Sigmoid colon (tissue), 7 donors: ENCODE data around the gene SERPINB11. TPM values are rescaled to one million over a fixed set of nuclear protein-coding genes. Genes with fewer than 3 reads are reported as not detected.

Source experiments
- DNase-seq: peaks from one replicate; pipeline ENCODE4 v3.0.0-alpha.2; 2019
- H3K27ac ChIP-seq, 4 donors: fragments of 200-600 bp; sonication (generic); one replicate each; pipeline ENCODE4 v1.5.1; 2016 to 2019; ENCODE audit warnings: mild to moderate bottlenecking in 1 of 4
- H3K27me3 ChIP-seq, 3 donors: fragments of 200-600 bp; sonication (generic); one replicate each; pipeline ENCODE4 v1.5.1; 2019; ENCODE audit warnings: mild to moderate bottlenecking in 1 of 3
- H3K36me3 ChIP-seq, 4 donors: fragments of 200-600 bp; sonication (generic); one replicate each; pipeline ENCODE4 v1.5.1; 2016 to 2019
- H3K4me1 ChIP-seq, 4 donors: fragments of 200-600 bp; sonication (generic); one replicate each; pipeline ENCODE4 v1.5.1; 2017 to 2019
- H3K4me3 ChIP-seq, 4 donors: fragments of 200-600 bp; sonication (generic); one replicate each; pipeline ENCODE4 v1.5.1; 2017 to 2019; ENCODE audit warnings: mild to moderate bottlenecking in 2 of 4, moderate library complexity in 1 of 4
- H3K9me3 ChIP-seq, 4 donors: fragments of 200-600 bp in 3 of 4; sonication (generic) in 3 of 4; one replicate each; pipeline versions ENCODE4 v1.5.1 to v1.6.1; 2013 to 2019
- EP300 ChIP-seq, 4 donors: sonication (generic); formaldehyde crosslinking; IDR thresholded peaks; one replicate each; pipeline ENCODE4 v1.6.1; 2017; ENCODE audit warnings: antibody characterized with exemption in 4 of 4
- POLR2A ChIP-seq, 2 donors: fragments of 450-650 bp; IDR thresholded peaks; one replicate each; pipeline ENCODE4 v1.6.1; 2016; ENCODE audit warnings: antibody characterized with exemption in 2 of 2, mild to moderate bottlenecking in 2 of 2, moderate library complexity in 2 of 2
- POLR2AphosphoS5 ChIP-seq, 4 donors: sonication (generic); formaldehyde crosslinking; IDR thresholded peaks; one replicate each; pipeline ENCODE4 v1.6.1; 2017; ENCODE audit warnings: antibody characterized with exemption in 4 of 4
- WGBS, 2 donors: extraction: QIAGEN DNeasy Blood & Tissue Kit; methylation state at CpG; one replicate each; pipeline ENCODE4 v1.1.7; 2013; 5-methylcytosine and 5-hydroxymethylcytosine counted together
- intact Hi-C: fragments of 100-400 bp; cut with DNase I; formaldehyde crosslinking; loops from one replicate; pipeline ENCODE4 v1.15.1; 2023
- polyA plus RNA-seq, 3 donors: library from polyadenylated mRNA; stranded (reverse); fragments of 200-250 nt; gene quantifications; one replicate each; pipeline ENCODE4 v1.2.3, GENCODE V29; 2013
- total RNA-seq, 4 donors: library from RNA; depleted of rRNA; stranded (reverse); fragments of >200 nt; gene quantifications; one replicate each; pipeline ENCODE4 v1.1.0, GENCODE V29; 2016
- TF ChIP-seq, protein P1 (sequence below), 4 experiments: fragments of 450-650 bp in 3 of 4; fragments of 200-600 bp in 1 of 4; IDR thresholded peaks; one replicate each; pipeline ENCODE4 v1.5.1; 2016 to 2019; ENCODE audit warnings: antibody characterized with exemption in 4 of 4, mild to moderate bottlenecking in 3 of 4, moderate library complexity in 2 of 4
- donor health status: healthy with polysubstance abuse.
- donor health status: Bipolar disorder and iron deficiency.
- donor health status: healthy.

The SERPINB11 gene
- total and polyA plus RNA-seq, 7 donors = not detected

DNA sequence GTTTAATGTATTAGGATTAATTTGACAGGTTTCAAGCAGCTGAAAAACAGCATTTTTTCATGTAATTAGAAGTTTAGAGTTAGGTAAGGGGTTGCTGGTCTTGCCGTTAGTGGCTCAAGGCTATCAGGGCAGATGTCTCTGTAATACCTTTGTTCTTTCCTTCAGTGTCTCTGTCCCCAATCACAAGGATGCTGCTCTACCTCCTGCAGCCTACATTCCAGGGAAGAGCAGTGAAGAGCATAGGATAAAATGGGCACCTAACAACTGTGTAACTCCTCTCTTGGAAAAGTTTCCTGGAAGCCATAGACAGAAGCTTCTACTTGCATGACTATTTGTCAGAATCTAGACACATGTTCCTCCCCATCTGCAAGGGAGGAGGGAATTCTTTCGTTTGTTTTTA, 63.1 kb downstream of the SERPINB11 start:
- Histone ChIP-seq H3K36me3 (no peaks in the 10 kb centered on the region), H3K9me3 (no peaks in the 10 kb centered on the region), H3K4me3 (no peak overlapping the region), H3K4me1 (no peaks in the 10 kb centered on the region), H3K27ac (no peak overlapping the region), H3K27me3 (no peaks in the 10 kb centered on the region)
- 62 to 75% methylated on average over 2 of the region's 2 CpGs for WGBS, 2 donors
- intact Hi-C loops = no loop called here
- TF ChIP-seq POLR2AphosphoS5 (IDR thresholded peaks at IDR 0.05) = no peak
- TF ChIP-seq, protein P1, sequence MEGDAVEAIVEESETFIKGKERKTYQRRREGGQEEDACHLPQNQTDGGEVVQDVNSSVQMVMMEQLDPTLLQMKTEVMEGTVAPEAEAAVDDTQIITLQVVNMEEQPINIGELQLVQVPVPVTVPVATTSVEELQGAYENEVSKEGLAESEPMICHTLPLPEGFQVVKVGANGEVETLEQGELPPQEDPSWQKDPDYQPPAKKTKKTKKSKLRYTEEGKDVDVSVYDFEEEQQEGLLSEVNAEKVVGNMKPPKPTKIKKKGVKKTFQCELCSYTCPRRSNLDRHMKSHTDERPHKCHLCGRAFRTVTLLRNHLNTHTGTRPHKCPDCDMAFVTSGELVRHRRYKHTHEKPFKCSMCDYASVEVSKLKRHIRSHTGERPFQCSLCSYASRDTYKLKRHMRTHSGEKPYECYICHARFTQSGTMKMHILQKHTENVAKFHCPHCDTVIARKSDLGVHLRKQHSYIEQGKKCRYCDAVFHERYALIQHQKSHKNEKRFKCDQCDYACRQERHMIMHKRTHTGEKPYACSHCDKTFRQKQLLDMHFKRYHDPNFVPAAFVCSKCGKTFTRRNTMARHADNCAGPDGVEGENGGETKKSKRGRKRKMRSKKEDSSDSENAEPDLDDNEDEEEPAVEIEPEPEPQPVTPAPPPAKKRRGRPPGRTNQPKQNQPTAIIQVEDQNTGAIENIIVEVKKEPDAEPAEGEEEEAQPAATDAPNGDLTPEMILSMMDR (IDR thresholded peaks at IDR 0.05) = no peak
- TF ChIP-seq POLR2A (IDR thresholded peaks at IDR 0.05) = no peak
- TF ChIP-seq EP300 (IDR thresholded peaks at IDR 0.05) = no peak
- no peak for DNase-seq

Other genes with a start within 250 kb of the SERPINB11 start
- not detected for gene SERPINB5, start 226.0 kb upstream of the SERPINB11 start, total RNA-seq
- 1 to 10 TPM; 1.2 to 2.9 (median 1.6) TPM for gene SERPINB5, start 226.0 kb upstream of the SERPINB11 start, polyA plus RNA-seq
- gene SERPINB12, start 160.6 kb upstream of the SERPINB11 start, total RNA-seq = not detected
- gene SERPINB12, start 160.6 kb upstream of the SERPINB11 start, polyA plus RNA-seq = not detected
- not detected for gene SERPINB13, start 115.6 kb upstream of the SERPINB11 start, total RNA-seq
- 1 to 10 TPM in 1 of 3 donors, under 1 TPM in 1, not detected in 1; 0.01 to 1.8 TPM for gene SERPINB13, start 115.6 kb upstream of the SERPINB11 start, polyA plus RNA-seq
- not detected for gene SERPINB4, start 58.7 kb upstream of the SERPINB11 start, total RNA-seq
- gene SERPINB4, start 58.7 kb upstream of the SERPINB11 start, polyA plus RNA-seq = under 1 TPM in 1 of 3 donors, not detected in 2; 0.07 TPM
- not detected for gene SERPINB3, start 41.1 kb upstream of the SERPINB11 start, total RNA-seq
- 1 to 10 TPM in 1 of 3 donors, under 1 TPM in 1, not detected in 1; 0.04 to 1.2 TPM for gene SERPINB3, start 41.1 kb upstream of the SERPINB11 start, polyA plus RNA-seq
- not detected for gene SERPINB7, start 72.5 kb downstream of the SERPINB11 start, total RNA-seq
- under 1 TPM in 1 of 3 donors, not detected in 2; 0.10 TPM for gene SERPINB7, start 72.5 kb downstream of the SERPINB11 start, polyA plus RNA-seq
- gene SERPINB2, start 184.7 kb downstream of the SERPINB11 start, total RNA-seq = under 1 TPM in 2 of 4 donors, not detected in 2; 0.33 to 0.81 TPM
- 1 to 10 TPM in 1 of 3 donors, under 1 TPM in 2; 0.10 to 1.4 (median 0.60) TPM for gene SERPINB2, start 184.7 kb downstream of the SERPINB11 start, polyA plus RNA-seq
- not detected for gene SERPINB10, start 205.0 kb downstream of the SERPINB11 start, total RNA-seq
- gene SERPINB10, start 205.0 kb downstream of the SERPINB11 start, polyA plus RNA-seq = under 1 TPM in 1 of 3 donors, not detected in 2; 0.15 TPM
- not detected for gene HMSD, start 246.3 kb downstream of the SERPINB11 start, total RNA-seq
- gene HMSD, start 246.3 kb downstream of the SERPINB11 start, polyA plus RNA-seq = under 1 TPM in 1 of 3 donors, not detected in 2; 0.54 TPM